Measurements from ENCODE around the gene FLVCR2.

FLVCR2 gene

GRCh38 chr14:75627406-75627805 is 49.0 kb downstream of the FLVCR2 start:
- Histone ChIP-seq H3K27ac (no peak overlapping the region), H3K4me3 (ENCODE audit: low read depth, low read length) (no peak overlapping the region), H3K4me2 (ENCODE audit: low read length) (no peak overlapping the region), H3K9ac (no peak overlapping the region), H3K79me2 (no peaks in the 10 kb centered on the region), H2AFZ (no peak overlapping the region), H3K27me3 (ENCODE audit: control insufficient read depth, insufficient read depth, low read length) (no peaks in the 10 kb centered on the region), H3K4me1 (no peaks in the 10 kb centered on the region), H3K9me3 (ENCODE audit: control insufficient read depth, low read length) (no peaks in the 10 kb centered on the region), H3K36me3 (ENCODE audit: control insufficient read depth, insufficient read depth, low read length) (no peaks in the 10 kb centered on the region)
- no peak for TF ChIP-seq CTCF (IDR thresholded peaks at IDR 0.05)

- TF ChIP-seq CTCF (IDR thresholded peaks at IDR 0.05): no peak
- Histone ChIP-seq H3K79me2 (no peaks in the 10 kb centered on the region), H3K36me3 (ENCODE audit: control insufficient read depth, insufficient read depth, low read length) (no peaks in the 10 kb centered on the region), H3K27ac (no peak overlapping the region), H2AFZ (no peak overlapping the region), H3K4me3 (ENCODE audit: low read depth, low read length) (no peak overlapping the region), H3K4me2 (ENCODE audit: low read length) (no peak overlapping the region), H3K27me3 (ENCODE audit: control insufficient read depth, insufficient read depth, low read length) (no peaks in the 10 kb centered on the region), H3K4me1 (no peaks in the 10 kb centered on the region), H3K9me3 (ENCODE audit: control insufficient read depth, low read length) (no peaks in the 10 kb centered on the region), H3K9ac (no peak overlapping the region)
These were observed 50.4 kb downstream of the FLVCR2 start for GRCh38 chr14:75628816-75629215.

GRCh38 chr14:75630695-75631452 is 52.5 kb downstream of the FLVCR2 start:
- no peak for TF ChIP-seq CTCF (IDR thresholded peaks at IDR 0.05)
- Histone ChIP-seq H3K4me1 (no peaks in the 10 kb centered on the region), H3K36me3 (ENCODE audit: control insufficient read depth, insufficient read depth, low read length) (no peaks in the 10 kb centered on the region), H3K9ac (no peak overlapping the region), H3K27ac (no peak overlapping the region), H3K27me3 (ENCODE audit: control insufficient read depth, insufficient read depth, low read length) (no peaks in the 10 kb centered on the region), H3K9me3 (ENCODE audit: control insufficient read depth, low read length) (no peaks in the 10 kb centered on the region), H3K4me3 (ENCODE audit: low read depth, low read length) (no peak overlapping the region), H3K4me2 (ENCODE audit: low read length) (no peak overlapping the region), H2AFZ (no peak overlapping the region), H3K79me2 (no peaks in the 10 kb centered on the region)

- no peak overlapping the region for H3K4me3 ChIP-seq (ENCODE audit: low read depth, low read length)
- H3K27me3 ChIP-seq (ENCODE audit: control insufficient read depth, insufficient read depth, low read length): no peaks in the 10 kb centered on the region
- no peaks in the 10 kb centered on the region for H3K36me3 ChIP-seq (ENCODE audit: control insufficient read depth, insufficient read depth, low read length)
- no peak overlapping the region for H3K4me2 ChIP-seq (ENCODE audit: low read length)
- no peak overlapping the region for H2AFZ ChIP-seq
- TF ChIP-seq CTCF (IDR thresholded peaks at IDR 0.05): no peak
- no peak overlapping the region for H3K9ac ChIP-seq
- H3K9me3 ChIP-seq (ENCODE audit: control insufficient read depth, low read length): no peaks in the 10 kb centered on the region
- H3K4me1 ChIP-seq: no peaks in the 10 kb centered on the region
- H3K79me2 ChIP-seq: no peaks in the 10 kb centered on the region
- no peak overlapping the region for H3K27ac ChIP-seq
These were observed 53.0 kb downstream of the FLVCR2 start for GRCh38 chr14:75631453-75631831.

GRCh38 chr14:75634848-75635247 is 56.4 kb downstream of the FLVCR2 start:
- H3K4me3 ChIP-seq (ENCODE audit: low read depth, low read length): no peak overlapping the region

More at GRCh38 chr14:75634848-75635247, 56.4 kb downstream of the FLVCR2 start:
- no peak overlapping the region for H3K27ac ChIP-seq
- no peaks in the 10 kb centered on the region for H3K4me1 ChIP-seq
- no peak overlapping the region for H3K9ac ChIP-seq
- TF ChIP-seq CTCF (IDR thresholded peaks at IDR 0.05): no peak
- H3K36me3 ChIP-seq (ENCODE audit: control insufficient read depth, insufficient read depth, low read length): no peaks in the 10 kb centered on the region
- no peak overlapping the region for H3K4me2 ChIP-seq (ENCODE audit: low read length)
- no peaks in the 10 kb centered on the region for H3K9me3 ChIP-seq (ENCODE audit: control insufficient read depth, low read length)
- no peaks in the 10 kb centered on the region for H3K79me2 ChIP-seq
- H3K27me3 ChIP-seq (ENCODE audit: control insufficient read depth, insufficient read depth, low read length): no peaks in the 10 kb centered on the region
- no peak overlapping the region for H2AFZ ChIP-seq

All from parathyroid adenoma (tissue), 2 donors.